GM18868 (cell line): ENCODE measurements around the gene ZNF629.

Experiments
- ATAC-seq: cut with Tn5 transposase; IDR thresholded peaks from one replicate; pipeline ENCODE4 v1.9.1; 2021; ENCODE audit warnings: mild to moderate bottlenecking, moderate library complexity; ENCODE audit not compliant: unreplicated experiment

The ZNF629 gene

GRCh38 chr16:30786115-30786935 lies 680 bp downstream of the ZNF629 start:
- ATAC-seq = no peak

- no peak for ATAC-seq
Observed at GRCh38 chr16:30785126-30786106, 1.6 kb downstream of the ZNF629 start.

GRCh38 chr16:30784215-30784614 lies 2.8 kb downstream of the ZNF629 start:
- ATAC-seq = no peak

GRCh38 chr16:30783280-30784109 lies 3.5 kb downstream of the ZNF629 start:
- ATAC-seq = no peak

- no peak for ATAC-seq
Observed at GRCh38 chr16:30782486-30783279, 4.3 kb downstream of the ZNF629 start.

GRCh38 chr16:30780549-30780948 lies 6.5 kb downstream of the ZNF629 start:
- no peak for ATAC-seq

- no peak for ATAC-seq
Observed at GRCh38 chr16:30780021-30780420, 7.0 kb downstream of the ZNF629 start.

- ATAC-seq = no peak
Observed at GRCh38 chr16:30779596-30779995, 7.4 kb downstream of the ZNF629 start.

- no peak for ATAC-seq
Observed at GRCh38 chr16:30778549-30779244, 8.3 kb downstream of the ZNF629 start.

GRCh38 chr16:30777591-30778297 lies 9.3 kb downstream of the ZNF629 start:
- ATAC-seq = no peak

GRCh38 chr16:30775392-30776188 lies 11.4 kb downstream of the ZNF629 start:
- peak; percentile 66 for ATAC-seq

- ATAC-seq = no peak
Observed at GRCh38 chr16:30775131-30775391, 11.9 kb downstream of the ZNF629 start.

- no peak for ATAC-seq
Observed at GRCh38 chr16:30774367-30775130, 12.5 kb downstream of the ZNF629 start.

- ATAC-seq = no peak
Observed at GRCh38 chr16:30773826-30774225, 13.2 kb downstream of the ZNF629 start.

- ATAC-seq = no peak
Observed at GRCh38 chr16:30771726-30772125, 15.3 kb downstream of the ZNF629 start.

- no peak for ATAC-seq
Observed at GRCh38 chr16:30769379-30770089, 17.5 kb downstream of the ZNF629 start.
